Epithelial cell of proximal tubule (primary cell): ENCODE results near the gene FCHSD2. TPM values are rescaled to one million over a fixed set of nuclear protein-coding genes. Genes with fewer than 3 reads are reported as not detected.
"Not testable (repeated sequence)": the region's sequence is repeated elsewhere in the genome, so short reads cannot be mapped to it uniquely, and the experiment has no call there.

Source experiments
- DNase-seq: peaks from one replicate; pipeline ENCODE4 v3.0.0-alpha.2; 2011; ENCODE audit warnings: low read depth
- H3K4me3 ChIP-seq: 2 replicates; pipeline ENCODE4 v1.5.1; 2011; ENCODE audit warnings: low read depth, mild to moderate bottlenecking, low read length
- total RNA-seq: library from RNA; depleted of rRNA; stranded (reverse); fragments of >200 nt; gene quantifications from 2 replicates; pipeline ENCODE4 v1.2.3, GENCODE V29; 2015
- TF ChIP-seq, protein P1 (sequence below): conservative IDR thresholded peaks from 2 replicates; pipeline ENCODE4 v1.5.1; 2012; ENCODE audit warnings: low read depth, mild to moderate bottlenecking, low read length

Gene FCHSD2
- total RNA-seq, 1 donor from 2014 or later, result 8.8 TPM

GRCh38 chr11:72912253-72912652, 229.9 kb downstream of the FCHSD2 start:
- TF ChIP-seq, protein P1, sequence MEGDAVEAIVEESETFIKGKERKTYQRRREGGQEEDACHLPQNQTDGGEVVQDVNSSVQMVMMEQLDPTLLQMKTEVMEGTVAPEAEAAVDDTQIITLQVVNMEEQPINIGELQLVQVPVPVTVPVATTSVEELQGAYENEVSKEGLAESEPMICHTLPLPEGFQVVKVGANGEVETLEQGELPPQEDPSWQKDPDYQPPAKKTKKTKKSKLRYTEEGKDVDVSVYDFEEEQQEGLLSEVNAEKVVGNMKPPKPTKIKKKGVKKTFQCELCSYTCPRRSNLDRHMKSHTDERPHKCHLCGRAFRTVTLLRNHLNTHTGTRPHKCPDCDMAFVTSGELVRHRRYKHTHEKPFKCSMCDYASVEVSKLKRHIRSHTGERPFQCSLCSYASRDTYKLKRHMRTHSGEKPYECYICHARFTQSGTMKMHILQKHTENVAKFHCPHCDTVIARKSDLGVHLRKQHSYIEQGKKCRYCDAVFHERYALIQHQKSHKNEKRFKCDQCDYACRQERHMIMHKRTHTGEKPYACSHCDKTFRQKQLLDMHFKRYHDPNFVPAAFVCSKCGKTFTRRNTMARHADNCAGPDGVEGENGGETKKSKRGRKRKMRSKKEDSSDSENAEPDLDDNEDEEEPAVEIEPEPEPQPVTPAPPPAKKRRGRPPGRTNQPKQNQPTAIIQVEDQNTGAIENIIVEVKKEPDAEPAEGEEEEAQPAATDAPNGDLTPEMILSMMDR, result no peak
- H3K4me3 ChIP-seq, result no peak overlapping the region
- no peak for DNase-seq

- not testable (repeated sequence) for DNase-seq, H3K4me3 ChIP-seq
Measured at GRCh38 chr11:72909558-72910388, 232.3 kb downstream of the FCHSD2 start.

DNA sequence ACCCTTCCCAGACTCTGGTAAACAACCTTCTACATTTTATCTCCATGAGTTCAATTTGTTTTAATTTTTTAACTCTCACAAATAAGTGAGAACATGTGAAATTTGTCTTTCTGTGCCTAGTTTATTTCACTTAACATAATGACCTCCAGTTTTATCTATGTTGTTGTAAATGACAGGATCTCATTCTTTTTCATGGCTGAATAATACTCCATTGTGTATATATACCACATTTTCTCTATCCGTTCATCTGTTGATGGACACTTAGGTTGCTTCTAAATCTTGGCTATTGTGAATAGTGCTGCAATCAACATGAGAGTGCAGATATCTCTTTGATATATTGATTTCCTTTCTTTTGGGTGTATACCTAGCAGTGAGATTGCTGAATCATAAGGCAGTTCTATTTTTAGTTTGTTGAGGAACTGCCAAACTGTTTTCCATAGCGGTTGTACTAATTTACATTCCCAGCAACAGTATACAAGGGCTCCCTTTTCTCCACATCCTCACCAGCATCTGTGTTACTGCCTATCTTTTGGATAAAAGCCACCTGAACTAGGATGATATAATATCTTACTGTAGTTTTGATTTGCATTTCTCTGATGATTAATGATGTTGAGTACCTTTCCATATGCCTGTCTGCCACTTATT, 234.0 kb downstream of the FCHSD2 start:
- H3K4me3 ChIP-seq, result no peak overlapping the region
- no peak for DNase-seq
- TF ChIP-seq, protein P1, result no peak

DNA sequence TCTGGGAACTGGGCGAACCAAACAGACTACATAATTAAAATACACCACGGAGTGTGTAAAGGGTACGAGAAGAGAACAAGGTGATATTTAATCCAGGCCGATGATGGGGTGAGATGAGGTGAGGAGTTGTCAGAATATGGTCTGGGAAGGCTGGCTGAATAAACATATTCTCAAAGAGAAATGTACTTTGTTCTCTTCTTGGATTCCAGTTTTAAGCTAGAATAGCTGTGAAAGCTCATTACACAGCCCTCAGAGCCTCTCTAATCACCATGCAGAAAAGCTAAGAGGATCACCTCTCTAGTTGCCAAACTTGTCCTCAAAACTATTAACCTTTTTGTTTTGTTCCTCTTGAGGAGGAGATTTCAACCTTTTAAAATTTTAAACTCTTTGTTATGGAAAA, 238.1 kb downstream of the FCHSD2 start:
- DNase-seq, result no peak
- H3K4me3 ChIP-seq, result no peak overlapping the region
- TF ChIP-seq, protein P1, result no peak

DNA sequence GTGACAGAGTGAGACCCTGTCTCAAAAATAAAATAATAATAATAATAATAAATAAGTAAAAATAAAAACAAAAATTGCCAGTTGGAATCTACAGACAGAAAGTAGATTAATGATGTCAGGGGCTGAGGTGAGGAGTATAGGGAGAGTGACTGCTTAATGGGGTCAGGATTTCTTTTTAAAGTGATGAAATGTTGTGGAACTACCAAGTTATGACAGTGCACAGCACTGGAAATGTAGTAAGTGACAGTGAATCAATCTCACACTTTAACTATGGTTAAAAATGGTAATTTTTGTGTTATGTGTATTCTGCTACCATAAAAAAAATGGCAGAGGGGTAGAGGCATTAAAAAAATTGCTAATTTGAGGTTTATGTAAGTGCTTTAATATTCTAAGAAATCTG, 240.7 kb downstream of the FCHSD2 start:
- TF ChIP-seq, protein P1, result no peak
- DNase-seq, result no peak
- no peak overlapping the region for H3K4me3 ChIP-seq

DNA sequence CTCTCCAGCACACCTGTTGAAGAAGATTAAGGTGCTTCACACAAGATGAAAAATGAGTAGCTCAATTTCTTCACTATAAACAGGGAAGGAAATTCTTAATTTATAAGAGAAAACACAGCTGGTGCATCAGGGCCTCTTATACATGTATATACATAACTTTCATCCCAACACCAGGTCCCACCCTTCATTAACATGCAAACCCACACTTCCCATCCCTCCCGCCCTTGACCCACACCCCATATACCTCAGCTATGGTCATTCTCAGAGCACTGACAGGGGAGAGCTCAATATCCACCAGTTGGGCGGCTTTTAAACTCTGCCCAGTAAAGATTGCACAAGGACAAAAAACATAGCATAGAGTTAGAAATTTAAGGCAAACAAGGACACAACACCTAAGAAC, 242.1 kb downstream of the FCHSD2 start:
- no peak overlapping the region for H3K4me3 ChIP-seq
- no peak for DNase-seq
- TF ChIP-seq, protein P1, result no peak

DNA sequence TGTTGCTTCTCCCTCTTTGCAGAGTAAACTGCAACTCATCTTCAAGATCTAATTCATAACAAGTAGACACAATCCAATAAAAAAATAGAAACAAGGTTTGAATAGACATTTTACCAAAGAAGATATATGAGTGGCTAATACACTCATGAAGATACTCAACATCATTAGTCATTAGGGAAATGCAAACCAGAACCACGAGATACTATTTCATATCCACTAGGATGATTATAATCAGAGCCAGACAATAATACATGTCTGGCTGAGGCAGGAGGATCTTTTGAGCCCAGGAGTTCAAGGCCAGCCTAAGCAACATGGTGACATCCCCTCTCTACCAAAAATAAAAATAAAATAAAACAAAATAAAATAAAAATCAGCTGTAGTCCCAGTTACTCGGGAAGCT, 242.9 kb downstream of the FCHSD2 start:
- H3K4me3 ChIP-seq, result no peak overlapping the region
- no peak for DNase-seq
- TF ChIP-seq, protein P1, result no peak
